ENCODE measurements around the gene APBA1. TPM values are rescaled to one million over a fixed set of nuclear protein-coding genes. Genes with fewer than 3 reads are reported as not detected.

The APBA1 gene
- polyA plus RNA-seq, 1 experiment: 4.6 TPM

- peaks cover 2% of the 10 kb centered on the region; the same call in 1 of the 2 replicates for H3K27me3 ChIP-seq (ENCODE audit: control insufficient read depth, insufficient read depth, low read length)
- TF ChIP-seq CTCF (IDR thresholded peaks at IDR 0.05; ENCODE audit: insufficient read depth, low read depth, low read length): no peak
- H3K36me3 ChIP-seq (ENCODE audit: control insufficient read depth, insufficient read depth, low read length): no peaks in the 10 kb centered on the region
- no peak for DNase-seq (ENCODE audit: low read depth)
- POLR2A ChIA-PET: no interaction called here
- CTCF ChIA-PET: interaction anchor here (0.9 kb wide), 1 partner anchor 154 kb away, joined by 3 read pairs; no protein-coding TSS in a partner anchor
- no peak overlapping the region for H3K4me3 ChIP-seq (ENCODE audit: low read depth, low read length)
Observed at GRCh38 chr9:69392826-69393225, 279.3 kb downstream of the APBA1 start.

GRCh38 chr9:69391946-69392345 is 280.2 kb downstream of the APBA1 start:
- TF ChIP-seq CTCF (IDR thresholded peaks at IDR 0.05; ENCODE audit: insufficient read depth, low read depth, low read length): no peak
- H3K36me3 ChIP-seq (ENCODE audit: control insufficient read depth, insufficient read depth, low read length): no peaks in the 10 kb centered on the region
- ChIA-PET CTCF (interaction anchor here (0.9 kb wide), 1 partner anchor 155 kb away, joined by 3 read pairs; no protein-coding TSS in a partner anchor), POLR2A (no interaction called here)
- no peak overlapping the region for H3K4me3 ChIP-seq (ENCODE audit: low read depth, low read length)
- DNase-seq (ENCODE audit: low read depth): no peak
- H3K27me3 ChIP-seq (ENCODE audit: control insufficient read depth, insufficient read depth, low read length): peaks cover 2% of the 10 kb centered on the region; the same call in 1 of the 2 replicates

GRCh38 chr9:69391487-69391886 is 280.7 kb downstream of the APBA1 start:
- CTCF ChIA-PET: no interaction called here
- peaks cover 2% of the 10 kb centered on the region; the same call in 1 of the 2 replicates for H3K27me3 ChIP-seq (ENCODE audit: control insufficient read depth, insufficient read depth, low read length)
- DNase-seq (ENCODE audit: low read depth): no peak
- H3K4me3 ChIP-seq (ENCODE audit: low read depth, low read length): no peak overlapping the region
- TF ChIP-seq CTCF (IDR thresholded peaks at IDR 0.05; ENCODE audit: insufficient read depth, low read depth, low read length): no peak
- no peaks in the 10 kb centered on the region for H3K36me3 ChIP-seq (ENCODE audit: control insufficient read depth, insufficient read depth, low read length)
- POLR2A ChIA-PET: no interaction called here

GRCh38 chr9:69389437-69389995 is 282.7 kb downstream of the APBA1 start:
- no peak overlapping the region for H3K4me3 ChIP-seq (ENCODE audit: low read depth, low read length)
- POLR2A ChIA-PET: no interaction called here
- H3K36me3 ChIP-seq (ENCODE audit: control insufficient read depth, insufficient read depth, low read length): no peaks in the 10 kb centered on the region
- no peak for TF ChIP-seq CTCF (IDR thresholded peaks at IDR 0.05; ENCODE audit: insufficient read depth, low read depth, low read length)
- DNase-seq (ENCODE audit: low read depth): no peak
- CTCF ChIA-PET: no interaction called here
- H3K27me3 ChIP-seq (ENCODE audit: control insufficient read depth, insufficient read depth, low read length): peaks cover 2% of the 10 kb centered on the region; the same call in 1 of the 2 replicates

- POLR2A ChIA-PET: no interaction called here
- Histone ChIP-seq H3K36me3 (ENCODE audit: control insufficient read depth, insufficient read depth, low read length) (no peaks in the 10 kb centered on the region), H3K27me3 (ENCODE audit: control insufficient read depth, insufficient read depth, low read length) (peaks cover 2% of the 10 kb centered on the region; the same call in 1 of the 2 replicates), H3K4me3 (ENCODE audit: low read depth, low read length) (no peak overlapping the region)
- DNase-seq (ENCODE audit: low read depth): no peak
- CTCF ChIA-PET: interaction anchor here (0.6 kb wide), 1 partner anchor 90 kb away, joined by 4 read pairs; no protein-coding TSS in a partner anchor
- TF ChIP-seq CTCF (IDR thresholded peaks at IDR 0.05; ENCODE audit: insufficient read depth, low read depth, low read length): no peak
Observed at GRCh38 chr9:69388596-69388995, 283.6 kb downstream of the APBA1 start.

Data from BJ (cell line).